OCI-LY3 (cell line): Measurements from ENCODE around the gene CWH43.
"Not testable (repeated sequence)": the region's sequence is repeated elsewhere in the genome, so short reads cannot be mapped to it uniquely, and the experiment has no call there.

Source experiments
- EZH2phosphoT487 ChIP-seq: fragments of 200-600 bp; shearing (Covaris generic); IDR thresholded peaks from 2 replicates; pipeline ENCODE4 v1.6.1; 2018; ENCODE audit warnings: antibody characterized with exemption, mixed run types, low read depth
- TF ChIP-seq, protein P1 (sequence below): fragments of 200-600, 300-600 bp; sonication (generic); IDR thresholded peaks from 2 replicates; pipeline ENCODE4 v1.5.1; 2014; ENCODE audit warnings: antibody characterized with exemption, low read length, low read depth

DNA sequence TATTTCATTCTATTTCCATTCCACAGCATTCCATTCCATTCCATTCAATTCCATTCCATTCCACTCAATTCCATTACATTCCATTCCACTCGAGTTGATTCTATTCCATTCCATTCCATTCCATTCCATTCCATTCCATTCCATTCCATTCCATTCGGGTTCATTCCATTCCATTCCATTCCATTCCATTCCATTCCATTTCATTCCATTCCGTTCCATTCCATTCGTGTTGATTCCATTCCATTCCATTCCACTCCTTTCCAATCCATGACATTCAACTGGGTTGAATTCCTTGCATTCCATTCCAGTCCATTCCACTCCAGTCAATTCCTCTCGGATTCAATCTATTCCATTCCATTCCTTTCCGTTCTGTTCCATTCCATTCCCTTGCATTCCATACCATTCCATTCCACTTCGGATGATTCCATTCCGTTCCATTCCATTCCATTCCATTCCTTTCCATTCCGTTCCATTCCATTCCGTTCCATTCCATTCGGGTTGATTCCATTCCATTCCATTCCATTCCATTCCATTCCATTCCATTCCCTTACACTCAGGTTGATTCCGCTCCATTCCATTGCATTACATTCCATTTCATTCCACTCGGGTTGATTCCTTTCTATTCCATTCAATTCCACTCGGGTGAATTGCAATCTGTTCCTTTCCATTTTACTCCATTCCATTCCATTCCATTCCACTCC lies 117.5 kb downstream of the CWH43 start:
- TF ChIP-seq, protein P1, sequence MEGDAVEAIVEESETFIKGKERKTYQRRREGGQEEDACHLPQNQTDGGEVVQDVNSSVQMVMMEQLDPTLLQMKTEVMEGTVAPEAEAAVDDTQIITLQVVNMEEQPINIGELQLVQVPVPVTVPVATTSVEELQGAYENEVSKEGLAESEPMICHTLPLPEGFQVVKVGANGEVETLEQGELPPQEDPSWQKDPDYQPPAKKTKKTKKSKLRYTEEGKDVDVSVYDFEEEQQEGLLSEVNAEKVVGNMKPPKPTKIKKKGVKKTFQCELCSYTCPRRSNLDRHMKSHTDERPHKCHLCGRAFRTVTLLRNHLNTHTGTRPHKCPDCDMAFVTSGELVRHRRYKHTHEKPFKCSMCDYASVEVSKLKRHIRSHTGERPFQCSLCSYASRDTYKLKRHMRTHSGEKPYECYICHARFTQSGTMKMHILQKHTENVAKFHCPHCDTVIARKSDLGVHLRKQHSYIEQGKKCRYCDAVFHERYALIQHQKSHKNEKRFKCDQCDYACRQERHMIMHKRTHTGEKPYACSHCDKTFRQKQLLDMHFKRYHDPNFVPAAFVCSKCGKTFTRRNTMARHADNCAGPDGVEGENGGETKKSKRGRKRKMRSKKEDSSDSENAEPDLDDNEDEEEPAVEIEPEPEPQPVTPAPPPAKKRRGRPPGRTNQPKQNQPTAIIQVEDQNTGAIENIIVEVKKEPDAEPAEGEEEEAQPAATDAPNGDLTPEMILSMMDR, result not testable (repeated sequence)
- TF ChIP-seq EZH2phosphoT487, result not testable (repeated sequence)
